Heart right ventricle (tissue), 16 donors: ENCODE measurements around the gene GAB1. TPM values are rescaled to one million over a fixed set of nuclear protein-coding genes. Genes with fewer than 3 reads are reported as not detected.
A peak's percentile ranks its signal among the peaks of the same experiment; 100 is the strongest.

Experiments used
- ATAC-seq, 8 donors: fragments of 200-7000 bp; cut with Tn5 transposase; one replicate each; pipeline ENCODE4 v1.9.1; 2020; ENCODE audit warnings: mild to moderate bottlenecking in 8 of 8, moderate library complexity in 8 of 8, moderate number of reproducible peaks in 1 of 8
- DNase-seq, 2 donors: peaks; one replicate each; pipeline ENCODE4 v3.0.0-alpha.2; 2020
- H3K27ac ChIP-seq, 10 donors: fragments of 200-600 bp; sonication (generic) in 2 of 10; one replicate each; pipeline versions ENCODE4 v1.5.0 to v1.8.0; 2020 to 2022; ENCODE audit warnings: mild to moderate bottlenecking in 3 of 10
- H3K27me3 ChIP-seq, 7 donors: fragments of 200-600 bp; one replicate each; pipeline ENCODE4 v1.8.0; 2021 to 2022; ENCODE audit warnings: mild to moderate bottlenecking in 2 of 7
- H3K36me3 ChIP-seq, 9 donors: fragments of 200-600 bp; sonication (generic) in 1 of 9; one replicate each; pipeline versions ENCODE4 v1.5.0 to v1.8.0; 2020 to 2022; ENCODE audit warnings: mild to moderate bottlenecking in 2 of 9
- H3K4me1 ChIP-seq, 9 donors: fragments of 200-600 bp; sonication (generic) in 1 of 9; one replicate each; pipeline versions ENCODE4 v1.5.0 to v1.8.0; 2020 to 2022; ENCODE audit warnings: mild to moderate bottlenecking in 4 of 9
- H3K4me3 ChIP-seq, 10 donors: fragments of 200-600 bp; sonication (generic) in 2 of 10; one replicate each; pipeline versions ENCODE4 v1.5.0 to v1.8.0; 2020 to 2022; ENCODE audit warnings: mild to moderate bottlenecking in 7 of 10, moderate library complexity in 2 of 10
- H3K9me3 ChIP-seq, 11 donors: fragments of 200-600 bp in 10 of 11; sonication (generic) in 2 of 11; one replicate each; pipeline versions ENCODE4 v1.5.0 to v1.8.0; 2013 to 2022; ENCODE audit warnings: mild to moderate bottlenecking in 2 of 11, control low read depth in 1 of 11, moderate library complexity in 1 of 11
- WGBS, 2 donors: extraction: QIAGEN DNeasy Blood & Tissue Kit; methylation state at CpG; one replicate each; pipeline ENCODE4 v1.1.7; 2013; ENCODE audit warnings: inconsistent platforms in 1 of 2; 5-methylcytosine and 5-hydroxymethylcytosine counted together
- intact Hi-C, 10 donors: fragments of 100-400 bp; cut with DNase I; formaldehyde crosslinking; loops; one replicate each; pipeline versions ENCODE4 v1.11.1 to v1.14.2; 2022
- polyA plus RNA-seq, 2 donors: library from polyadenylated mRNA; stranded (reverse); fragments of 200-250 nt; gene quantifications; one replicate each; pipeline ENCODE4 v1.2.3, GENCODE V29; 2013
- total RNA-seq, 10 donors: library from RNA; stranded (reverse); fragmentation: NEBNext Ultra II Directional in 3 of 10; extraction: Animal tissue kit (Norgen Biotek cat#: 25700) in 3 of 10; gene quantifications; one replicate each; pipeline versions ENCODE4 v1.2.1 to v1.2.4, GENCODE V29; 2021 to 2023
- TF ChIP-seq, protein P1 (sequence below), 9 donors: fragments of 200-600 bp; sonication (generic) in 2 of 9; IDR thresholded peaks; one replicate each; pipeline versions ENCODE4 v1.5.0 to v1.8.0; 2021 to 2022; ENCODE audit warnings: antibody characterized with exemption in 9 of 9, mild to moderate bottlenecking in 5 of 9, moderate library complexity in 1 of 9
- donor health status: Arrhythmogenic right ventricular cardiomyopathy.
- donor health status: ischemic (EF 13 %, LVEDD 7.1; RV severe dilation, severe dysfunction).
- donor health status: healthy with polysubstance abuse.
- donor health status: DM: no; HTN: yes; CAD: no.
- donor health status: DM: no; HTN: no; CAD: no.
- donor health status: ischemic (EF 25% LVEDD 6.9; RV normal size, moderate dysfunction).
- donor health status: ischemic (EF 25% LVEDD 5.7; RV mildly dilated, moderate dysfunction).
- donor health status: healthy.
- donor health status: DM: yes; HTN: yes; CAD: no.
- donor health status: Ischemic cardiomyopathy.
- donor health status: ischemic (EF 35%, LVEDD 5.7; RV mildly dilated, moderate dysfunction).
- donor health status: nonischemic (EF 11% LVEDD 7.7; RV severe dilation, severe dysfunction).
- donor health status: DM: yes; HTN: yes; CAD: no.
- donor health status: PGD.
- donor health status: ischemic (EF 29% LVEDD 5.4; RV normal size, mild dysfunction).
- donor health status: nonischemic (EF 23%, LVEDD 6.1; RV moderate dilation, normal function).

Gene GAB1
- total and polyA plus RNA-seq, 12 donors, result 7.8 to 130 (median 95.3) TPM

DNA sequence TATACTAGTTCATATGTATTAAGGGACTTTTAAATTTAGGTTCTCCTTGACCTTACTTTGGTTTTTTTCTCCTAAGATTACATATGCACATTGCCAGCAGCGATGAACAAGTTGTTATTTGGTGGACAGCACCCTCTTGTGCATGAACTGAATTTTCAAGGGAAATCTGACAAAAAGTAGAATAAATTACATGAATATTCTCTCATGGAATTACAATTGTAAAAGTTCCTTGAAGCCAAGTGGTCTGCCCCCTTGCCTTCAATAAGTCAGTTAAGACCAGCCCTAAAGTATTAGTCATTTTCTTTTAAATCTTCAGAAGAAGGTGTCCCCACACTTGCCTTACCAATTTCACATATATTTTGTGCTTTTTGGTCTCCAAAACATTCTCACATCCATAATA, 146.2 kb downstream of the GAB1 start:
- peaks cover 0 to 9% (median 0%) of the 10 kb centered on the region in 9 donors for H3K4me1 ChIP-seq
- TF ChIP-seq, protein P1, sequence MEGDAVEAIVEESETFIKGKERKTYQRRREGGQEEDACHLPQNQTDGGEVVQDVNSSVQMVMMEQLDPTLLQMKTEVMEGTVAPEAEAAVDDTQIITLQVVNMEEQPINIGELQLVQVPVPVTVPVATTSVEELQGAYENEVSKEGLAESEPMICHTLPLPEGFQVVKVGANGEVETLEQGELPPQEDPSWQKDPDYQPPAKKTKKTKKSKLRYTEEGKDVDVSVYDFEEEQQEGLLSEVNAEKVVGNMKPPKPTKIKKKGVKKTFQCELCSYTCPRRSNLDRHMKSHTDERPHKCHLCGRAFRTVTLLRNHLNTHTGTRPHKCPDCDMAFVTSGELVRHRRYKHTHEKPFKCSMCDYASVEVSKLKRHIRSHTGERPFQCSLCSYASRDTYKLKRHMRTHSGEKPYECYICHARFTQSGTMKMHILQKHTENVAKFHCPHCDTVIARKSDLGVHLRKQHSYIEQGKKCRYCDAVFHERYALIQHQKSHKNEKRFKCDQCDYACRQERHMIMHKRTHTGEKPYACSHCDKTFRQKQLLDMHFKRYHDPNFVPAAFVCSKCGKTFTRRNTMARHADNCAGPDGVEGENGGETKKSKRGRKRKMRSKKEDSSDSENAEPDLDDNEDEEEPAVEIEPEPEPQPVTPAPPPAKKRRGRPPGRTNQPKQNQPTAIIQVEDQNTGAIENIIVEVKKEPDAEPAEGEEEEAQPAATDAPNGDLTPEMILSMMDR (IDR thresholded peaks at IDR 0.05), result peak; percentile 36 to 86 (median 64)
- no peak overlapping the region for H3K4me3 ChIP-seq
- no peaks in the 10 kb centered on the region for H3K36me3 ChIP-seq
- no peaks in the 10 kb centered on the region for H3K27me3 ChIP-seq
- no peaks in the 10 kb centered on the region for H3K9me3 ChIP-seq
- intact Hi-C loops, result loop anchor here (2.0 to 10.0 kb wide), 10 partner anchors 146 to 498 kb away; partner anchors contain the start of gene GAB1 (in 2 of the 10)
- DNase-seq, result peak in 1 of 2 donors; percentile 20
- WGBS, 2 donors, result 3% methylated on average over 1 of the region's 1 CpG
- H3K27ac ChIP-seq, result no peak overlapping the region
- ATAC-seq, result peak in 6 of 8 donors; percentile 20 to 64 (median 54)

DNA sequence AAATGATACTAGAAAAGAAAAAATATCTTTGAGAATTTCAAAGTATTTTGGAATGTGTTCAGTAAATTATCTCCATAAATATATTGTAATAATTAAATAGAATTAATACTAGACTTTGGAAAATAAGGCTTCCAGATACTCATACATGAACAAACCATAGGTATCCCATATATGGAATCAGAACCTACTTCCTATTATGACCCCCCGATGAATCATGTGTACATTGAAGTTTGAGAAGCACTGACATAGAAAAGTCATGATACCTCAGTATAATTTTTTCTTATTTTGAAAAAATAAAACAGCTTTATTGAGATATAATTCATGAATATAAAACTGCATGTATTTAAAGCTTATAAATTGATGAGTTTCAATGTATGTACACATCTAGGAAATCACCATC, 149.6 kb downstream of the GAB1 start:
- DNase-seq (no peak), ATAC-seq (no peak)
- intact Hi-C loops, result loop anchor here in 4 of 10 donors (10.0 kb wide), 3 partner anchors 152 to 502 kb away; partner anchors contain the start of gene GAB1 (in 1 of the 4)
- WGBS, 2 donors, result 94% methylated on average over 1 of the region's 1 CpG
- Histone ChIP-seq H3K27me3 (no peaks in the 10 kb centered on the region), H3K27ac (no peak overlapping the region), H3K4me3 (no peak overlapping the region), H3K9me3 (no peaks in the 10 kb centered on the region), H3K4me1 (peaks cover 0 to 9% (median 0%) of the 10 kb centered on the region in 9 donors), H3K36me3 (no peaks in the 10 kb centered on the region)
- TF ChIP-seq, protein P1 (IDR thresholded peaks at IDR 0.05), result no peak

DNA sequence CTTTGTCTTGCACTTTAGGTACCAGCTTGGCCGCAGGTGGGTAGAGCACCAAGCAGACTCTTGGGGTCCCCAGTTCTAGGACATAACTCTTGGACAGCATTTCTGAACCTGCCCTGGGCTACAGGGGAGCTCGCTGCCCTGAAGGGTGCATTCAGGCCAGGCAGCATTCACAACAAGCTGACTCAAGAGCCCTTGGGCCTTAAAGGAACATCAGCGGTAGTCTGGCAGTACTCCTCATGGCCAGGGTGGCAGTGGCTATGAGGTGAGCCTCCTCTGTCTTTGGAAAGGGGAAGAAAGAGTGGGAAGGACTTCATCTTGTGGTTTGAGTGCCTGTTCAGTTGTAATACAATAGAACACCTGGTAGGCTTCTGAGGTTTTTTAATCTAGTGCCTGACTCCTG, 152.0 kb downstream of the GAB1 start:
- Histone ChIP-seq H3K9me3 (peaks cover 0 to 8% (median 0%) of the 10 kb centered on the region in 11 donors), H3K27me3 (no peaks in the 10 kb centered on the region), H3K4me1 (no peaks in the 10 kb centered on the region), H3K4me3 (no peak overlapping the region), H3K36me3 (no peaks in the 10 kb centered on the region), H3K27ac (no peak overlapping the region)
- intact Hi-C loops, result loop anchor here in 4 of 10 donors (10.0 kb wide), 3 partner anchors 154 to 504 kb away; partner anchors contain the start of gene GAB1 (in 1 of the 4)
- ATAC-seq (no peak), DNase-seq (no peak)
- 96% methylated on average over 3 of the region's 3 CpGs for WGBS, 2 donors
- TF ChIP-seq, protein P1 (IDR thresholded peaks at IDR 0.05), result no peak

DNA sequence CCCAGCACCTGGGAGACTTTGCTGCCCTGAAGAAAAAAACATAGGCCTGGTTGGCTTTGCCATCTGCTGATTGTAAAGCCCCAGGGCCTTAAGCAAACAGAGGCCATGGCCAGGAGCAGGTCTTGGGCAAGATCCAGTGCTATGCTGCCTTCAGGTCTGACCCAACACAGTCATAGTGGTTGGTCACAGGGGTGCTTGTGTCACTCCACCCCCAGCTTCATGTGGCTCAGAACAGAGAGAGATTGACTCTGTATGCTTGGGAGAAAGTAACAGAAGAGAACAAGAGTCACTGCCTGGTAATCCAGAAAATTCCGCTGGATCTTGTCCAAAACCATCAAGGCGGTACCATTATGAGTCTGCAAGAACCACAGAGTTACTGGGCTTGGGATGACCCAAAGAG, 152.4 kb downstream of the GAB1 start:
- H3K4me3 ChIP-seq, result no peak overlapping the region
- H3K36me3 ChIP-seq, result no peaks in the 10 kb centered on the region
- no peak overlapping the region for H3K27ac ChIP-seq
- no peaks in the 10 kb centered on the region for H3K27me3 ChIP-seq
- intact Hi-C loops, result loop anchor here in 4 of 10 donors (10.0 kb wide), 3 partner anchors 154 to 504 kb away; partner anchors contain the start of gene GAB1 (in 1 of the 4)
- no peaks in the 10 kb centered on the region for H3K4me1 ChIP-seq
- peaks cover 0 to 8% (median 0%) of the 10 kb centered on the region in 11 donors for H3K9me3 ChIP-seq
- WGBS, 2 donors, result 96 to 97% methylated on average over 2 of the region's 2 CpGs
- DNase-seq (no peak), ATAC-seq (no peak)
- TF ChIP-seq, protein P1 (IDR thresholded peaks at IDR 0.05), result no peak
